HepG2 (cell line): ENCODE data around the gene CLIC1. TPM values are rescaled to one million over a fixed set of nuclear protein-coding genes. Genes with fewer than 3 reads are reported as not detected.

Experiments
- GABPA ChIP-seq, 2 experiments: IDR thresholded peaks; 2 replicates each; pipeline ENCODE4 v1.6.1; 2011 to 2016; ENCODE audit warnings: low read depth in 2 of 2, low read length in 1 of 2, missing biosample characterization in 1 of 2, missing genetic modification characterization in 1 of 2
- GMEB1 ChIP-seq: sonication (generic); formaldehyde crosslinking; IDR thresholded peaks from 2 replicates; pipeline ENCODE4 v1.5.1; 2020; ENCODE audit warnings: missing genetic modification reagents, mild to moderate bottlenecking, borderline replicate concordance
- HNF4A ChIP-seq: sonication (generic); formaldehyde crosslinking; IDR thresholded peaks from 2 replicates; pipeline ENCODE4 v1.4.0; 2020; ENCODE audit warnings: missing genetic modification reagents
- MTERF4 ChIP-seq: sonication (generic); formaldehyde crosslinking; IDR thresholded peaks from 2 replicates; pipeline ENCODE4 v1.8.0; 2023; ENCODE audit warnings: mild to moderate bottlenecking, missing genetic modification reagents
- PBX2 ChIP-seq: IDR thresholded peaks from 2 replicates; pipeline ENCODE4 v1.6.1; 2016; ENCODE audit warnings: control low read depth
- RXRB ChIP-seq: IDR thresholded peaks from 2 replicates; pipeline ENCODE4 v1.6.1; 2016; ENCODE audit warnings: borderline replicate concordance, missing genetic modification reagents, missing compliant biosample characterization
- SMARCE1 ChIP-seq: fragments of 450-650 bp; IDR thresholded peaks from 2 replicates; pipeline ENCODE4 v1.6.1; 2017; ENCODE audit warnings: borderline replicate concordance
- ZNF101 ChIP-seq: sonication (generic); formaldehyde crosslinking; IDR thresholded peaks from 2 replicates; pipeline ENCODE4 v1.4.0; 2020; ENCODE audit warnings: mild to moderate bottlenecking, low read depth, missing genetic modification reagents, borderline replicate concordance
- ZNF142 ChIP-seq: sonication (generic); formaldehyde crosslinking; IDR thresholded peaks from 2 replicates; pipeline ENCODE4 v1.4.0; 2020; ENCODE audit warnings: missing genetic modification reagents
- ZNF275 ChIP-seq: sonication (generic); formaldehyde crosslinking; IDR thresholded peaks from 2 replicates; pipeline ENCODE4 v1.8.0; 2022; ENCODE audit warnings: missing genetic modification reagents, mild to moderate bottlenecking, inconsistent platforms, borderline replicate concordance
- ZNF3 ChIP-seq: IDR thresholded peaks from 2 replicates; pipeline ENCODE4 v1.7.0; 2017; ENCODE audit warnings: inconsistent platforms
- ZNF362 ChIP-seq: sonication (generic); formaldehyde crosslinking; IDR thresholded peaks from 2 replicates; pipeline ENCODE4 v1.4.0; 2020; ENCODE audit warnings: missing genetic modification reagents, mild to moderate bottlenecking, borderline replicate concordance
- ZNF550 ChIP-seq: sonication (generic); formaldehyde crosslinking; IDR thresholded peaks from 2 replicates; pipeline ENCODE4 v1.4.0; 2020; ENCODE audit warnings: mild to moderate bottlenecking, missing genetic modification reagents, borderline replicate concordance
- ZNF773 ChIP-seq: sonication (generic); formaldehyde crosslinking; IDR thresholded peaks from 2 replicates; pipeline ENCODE4 v1.4.0; 2020; ENCODE audit warnings: missing genetic modification reagents, borderline replicate concordance
- polyA plus RNA-seq, 8 experiments: library from polyadenylated mRNA; depleted of rRNA in 3 of 8; stranded (reverse) in 7 of 8; unstranded in 1 of 8; fragments of >200 nt; fragmentation: Illumina TruSeq in 4 of 8; extraction: Trizol in 4 of 8; gene quantifications; 2 replicates each; pipeline versions ENCODE4 v1.2.1 to v1.2.3, GENCODE V29; 2011 to 2016; ENCODE audit warnings: low read depth in 4 of 8, missing spikeins in 1 of 8, mixed read lengths in 1 of 8; ENCODE audit not compliant: insufficient read depth in 1 of 8
- total RNA-seq, 5 experiments: library from RNA; depleted of rRNA; stranded (reverse); fragments of >200 nt; fragmentation: Illumina TruSeq; extraction: Trizol; gene quantifications; 2 replicates each; pipeline ENCODE4 v1.2.3, GENCODE V29; 2016; ENCODE audit warnings: low read depth in 1 of 5

Gene CLIC1
- total and polyA plus RNA-seq, 2 of the 13 experiments (the other 11 are each of a cell fraction or from before 2014, with no cell fraction given): 602 to 891 TPM

- TF ChIP-seq PBX2 (CRISPR knock-in tag) (no peak), ZNF142 (CRISPR knock-in tag) (0 out of 2 replicates have a peak, but pooled peaks have one; percentile 56), MTERF4 (CRISPR knock-in tag) (0 out of 2 replicates have a peak, but pooled peaks have one; percentile 28), HNF4A (CRISPR knock-in tag) (peak; percentile 69), ZNF3 (CRISPR knock-in tag) (no peak), SMARCE1 (no peak), ZNF275 (CRISPR knock-in tag) (0 out of 2 replicates have a peak, but pooled peaks have one; percentile 31), ZNF362 (CRISPR knock-in tag) (no peak; the same call in 1 of the 2 replicates), GMEB1 (CRISPR knock-in tag) (peak; percentile 79), ZNF101 (no peak), RXRB (CRISPR knock-in tag) (peak; percentile 70), ZNF550 (CRISPR knock-in tag) (no peak), ZNF773 (CRISPR knock-in tag) (no peak), GABPA (IDR thresholded peaks at IDR 0.05; ENCODE audit: low read depth, low read length) (no peak), GABPA (CRISPR knock-in tag; IDR thresholded peaks at IDR 0.05; ENCODE audit: low read depth) (peak; percentile 85)
Observed at GRCh38 chr6:31702819-31703716, 33.3 kb downstream of the CLIC1 start, which contains the start of gene ABHD16A (continued).
